ENCODE data around the gene SEMA4C. TPM values are rescaled to one million over a fixed set of nuclear protein-coding genes. Genes with fewer than 3 reads are reported as not detected.

The SEMA4C gene
- total RNA-seq, 2 experiments from 2014 or later = 55.8 to 56.8 TPM

- Mint-ChIP-seq H3K27ac (peak overlapping the region; percentile 84), H3K4me1 (ENCODE audit: low read depth) (peaks cover 90% of the 10 kb centered on the region), H3K4me3 (peak overlapping the region; percentile 82), H3K9me3 (no peaks in the 10 kb centered on the region), H3K36me3 (ENCODE audit: low read depth) (peaks cover 21% of the 10 kb centered on the region), H3K27me3 (no peaks in the 10 kb centered on the region)
- H3K4me3 ChIP-seq (ENCODE audit: low read length) = peak overlapping the region; percentile 42
- POLR2A ChIA-PET = interaction anchor here (0.5 to 4.4 kb wide), 11 partner anchors 10 to 56 kb away, joined by 3 to 29 read pairs (median 11); partner anchors contain the start of gene ANKRD39
- intact Hi-C loops (cut with DNase I, micrococcal nuclease) = loop anchor here (2.0 to 5.0 kb wide), 2 partner anchors 40 to 57 kb away; partner anchors contain the start of gene ANKRD39 (in 1 of the 2)
- no peaks in the 10 kb centered on the region for H3K27me3 ChIP-seq (ENCODE audit: control insufficient read depth in 1 of 2, insufficient read depth in 2 of 2, low read length in 2 of 2)
- no peaks in the 10 kb centered on the region for H3K36me3 ChIP-seq (ENCODE audit: insufficient read depth, low read length)
- peak overlapping the region; percentile 64 to 68 for H3K27ac ChIP-seq (ENCODE audit: low read depth in 1 of 2, low read length in 2 of 2)
- CTCF ChIA-PET = interaction anchor here (1.4 kb wide), 1 partner anchor 57 kb away, joined by 3 read pairs; the partner anchor contains the start of gene ANKRD39
- no peak for TF ChIP-seq CTCF (IDR thresholded peaks at IDR 0.05)
- ATAC-seq (ENCODE audit: poor library complexity) = no peak
- DNase-seq = no peak
- peaks cover 14 to 16% of the 10 kb centered on the region in 2 experiments for H3K9me3 ChIP-seq (ENCODE audit: control insufficient read depth in 1 of 2, insufficient read depth in 1 of 2, low read length in 2 of 2)
- peaks cover 68% of the 10 kb centered on the region for H3K4me1 ChIP-seq (ENCODE audit: insufficient read depth, low read length)
Measured at GRCh38 chr2:96914332-96914731, 44.5 kb upstream of the SEMA4C start.

- CTCF ChIA-PET = interaction anchor here (1.4 to 2.9 kb wide), 2 partner anchors 56 kb away, joined by 3 to 14 read pairs; partner anchors contain the start of gene ANKRD39
- TF ChIP-seq CTCF (IDR thresholded peaks at IDR 0.05) = no peak
- Histone ChIP-seq H3K27ac (ENCODE audit: low read depth in 1 of 2, low read length in 2 of 2) (peak overlapping the region; percentile 64 to 68), H3K27me3 (ENCODE audit: control insufficient read depth in 1 of 2, insufficient read depth in 2 of 2, low read length in 2 of 2) (no peaks in the 10 kb centered on the region), H3K36me3 (ENCODE audit: insufficient read depth, low read length) (no peaks in the 10 kb centered on the region), H3K4me3 (ENCODE audit: low read length) (peak overlapping the region; percentile 42), H3K9me3 (ENCODE audit: control insufficient read depth in 1 of 2, insufficient read depth in 1 of 2, low read length in 2 of 2) (peaks cover 14 to 16% of the 10 kb centered on the region in 2 experiments), H3K4me1 (ENCODE audit: insufficient read depth, low read length) (peaks cover 71% of the 10 kb centered on the region)
- Mint-ChIP-seq H3K36me3 (ENCODE audit: low read depth) (peaks cover 16% of the 10 kb centered on the region), H3K9me3 (no peaks in the 10 kb centered on the region), H3K4me3 (peak overlapping the region; percentile 82), H3K27me3 (no peaks in the 10 kb centered on the region), H3K4me1 (ENCODE audit: low read depth) (peaks cover 89% of the 10 kb centered on the region), H3K27ac (peak overlapping the region; percentile 84)
- ATAC-seq (ENCODE audit: poor library complexity) (peak; percentile 84), DNase-seq (peak; percentile 29 to 87 (median 55))
- intact Hi-C loops (cut with DNase I, micrococcal nuclease) = loop anchor here (1.0 to 5.0 kb wide), 3 partner anchors 39 to 56 kb away; partner anchors contain the start of gene ANKRD39 (in 1 of the 2)
- POLR2A ChIA-PET = interaction anchor here (0.5 to 4.4 kb wide), 18 partner anchors 11 to 374 kb away, joined by 3 to 29 read pairs (median 6); partner anchors contain the start of gene ANKRD39
Measured at GRCh38 chr2:96913398-96914202, 43.7 kb upstream of the SEMA4C start.

GRCh38 chr2:96913117-96913397 is 43.2 kb upstream of the SEMA4C start:
- Mint-ChIP-seq H3K9me3 (no peaks in the 10 kb centered on the region), H3K4me3 (peak overlapping the region; percentile 82), H3K27ac (peak overlapping the region; percentile 84), H3K27me3 (no peaks in the 10 kb centered on the region), H3K4me1 (ENCODE audit: low read depth) (peaks cover 84% of the 10 kb centered on the region), H3K36me3 (ENCODE audit: low read depth) (peaks cover 11% of the 10 kb centered on the region)
- intact Hi-C loops (cut with DNase I, micrococcal nuclease) = loop anchor here in 1 of 2 experiments (1.0 to 5.0 kb wide), 2 partner anchors 42 to 56 kb away; partner anchors contain the start of gene ANKRD39
- Histone ChIP-seq H3K9me3 (ENCODE audit: control insufficient read depth in 1 of 2, insufficient read depth in 1 of 2, low read length in 2 of 2) (peaks cover 14 to 16% of the 10 kb centered on the region in 2 experiments), H3K36me3 (ENCODE audit: insufficient read depth, low read length) (no peaks in the 10 kb centered on the region), H3K27me3 (ENCODE audit: control insufficient read depth in 1 of 2, insufficient read depth in 2 of 2, low read length in 2 of 2) (no peaks in the 10 kb centered on the region), H3K4me3 (ENCODE audit: low read length) (peak overlapping the region; percentile 42), H3K27ac (ENCODE audit: low read depth in 1 of 2, low read length in 2 of 2) (peak overlapping the region; percentile 64 to 68), H3K4me1 (ENCODE audit: insufficient read depth, low read length) (peaks cover 71% of the 10 kb centered on the region)
- POLR2A ChIA-PET = interaction anchor here (0.5 to 4.4 kb wide), 13 partner anchors 10 to 373 kb away, joined by 3 to 29 read pairs (median 6); partner anchors contain the start of gene ANKRD39
- CTCF ChIA-PET = interaction anchor here (2.9 kb wide), 1 partner anchor 55 kb away, joined by 14 read pairs; the partner anchor contains the start of gene ANKRD39
- DNase-seq (peak in 1 of 14 experiments; percentile 25), ATAC-seq (ENCODE audit: poor library complexity) (no peak)
- TF ChIP-seq CTCF (IDR thresholded peaks at IDR 0.05) = no peak

Measured in CD4-positive, alpha-beta T cell (primary cell).